Measurements from ENCODE around the gene GRWD1.
"Not testable (repeated sequence)": the region's sequence is repeated elsewhere in the genome, so short reads cannot be mapped to it uniquely, and the experiment has no call there.

The GRWD1 gene

DNA sequence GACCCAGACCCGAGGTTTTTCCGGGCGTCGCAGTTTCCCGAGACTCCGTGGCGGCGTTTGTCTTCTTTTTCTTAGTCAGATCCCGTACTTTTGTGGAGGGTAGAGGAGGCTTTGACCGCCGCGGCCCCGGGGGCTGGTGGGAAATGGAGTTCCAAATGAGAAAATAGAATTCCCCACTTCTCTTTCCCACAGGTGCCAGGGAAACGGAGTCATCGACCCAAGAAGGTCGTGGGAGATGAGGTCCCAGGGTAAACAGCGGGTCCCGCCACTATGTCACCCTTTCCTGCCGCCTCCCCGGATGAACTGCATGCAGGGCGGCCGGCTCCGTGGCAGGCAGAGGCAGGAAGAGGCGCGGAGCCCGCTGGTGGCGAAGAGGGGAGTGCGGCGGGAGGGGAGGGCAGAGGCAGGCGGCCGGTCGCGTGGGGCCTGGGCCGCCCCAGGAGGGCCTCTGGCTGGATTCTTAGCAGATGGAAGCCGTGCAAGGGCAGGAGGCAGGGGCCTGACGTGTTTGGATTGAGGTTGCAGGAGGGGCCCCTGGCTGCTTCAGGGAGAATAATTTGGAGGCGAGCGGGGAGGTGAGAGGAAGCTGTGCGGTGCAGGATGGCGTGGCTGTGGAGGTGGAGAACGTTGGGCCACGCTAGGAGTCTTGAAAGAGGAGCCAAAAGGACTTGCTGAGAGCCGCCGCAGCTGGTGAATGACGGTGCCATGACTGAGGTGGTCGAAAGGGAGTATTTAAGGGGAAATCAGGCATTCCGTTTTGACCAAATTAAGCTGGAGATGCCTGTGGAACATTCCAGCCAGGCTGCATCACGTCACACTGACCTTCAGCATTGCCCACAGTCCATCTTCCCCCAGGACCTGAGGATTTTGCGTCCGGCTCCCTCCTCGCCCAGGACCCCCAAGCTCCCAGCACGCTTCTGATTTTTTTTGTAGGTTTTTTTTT lies 35.0 kb downstream of the GRWD1 start:
- peak; percentile 46 to 52 for DNase-seq

DNA sequence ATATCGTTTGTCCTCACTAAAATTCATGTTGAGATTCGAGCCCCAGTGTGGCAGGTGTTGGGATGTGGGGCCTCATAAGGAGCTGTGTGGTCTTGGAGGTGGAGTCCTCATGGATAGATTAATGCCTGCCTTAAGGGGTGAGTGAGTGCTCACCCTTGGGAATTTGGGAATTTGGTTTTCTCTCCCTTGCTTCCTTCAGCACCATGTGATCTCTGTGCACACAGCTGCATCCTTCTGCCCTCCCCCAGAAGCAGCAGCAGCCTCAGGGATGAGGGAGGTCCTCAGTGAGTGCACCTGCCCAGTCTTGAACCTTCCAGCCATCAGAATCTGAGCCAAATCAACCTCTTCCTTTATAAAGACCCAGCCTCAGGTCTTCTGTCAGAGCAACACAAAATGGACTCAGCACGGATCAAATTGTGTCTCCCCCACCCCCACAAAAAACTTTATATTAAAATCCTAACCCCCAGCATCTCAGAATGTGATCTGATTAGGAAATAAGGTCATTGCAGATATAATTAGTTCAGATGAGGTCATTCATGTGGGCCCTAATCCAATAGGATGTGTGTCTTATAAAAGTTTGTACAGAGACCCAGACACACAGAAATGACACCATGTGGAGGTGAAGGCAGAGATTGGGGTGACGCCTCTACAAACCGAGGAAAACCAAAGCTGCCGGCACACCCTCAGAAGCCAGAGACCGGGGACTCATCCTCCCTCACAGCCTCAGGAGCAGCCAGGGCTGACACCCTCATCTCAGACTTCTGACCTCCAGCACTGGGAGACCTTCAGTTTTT lies 36.3 kb downstream of the GRWD1 start:
- no peak for DNase-seq

DNA sequence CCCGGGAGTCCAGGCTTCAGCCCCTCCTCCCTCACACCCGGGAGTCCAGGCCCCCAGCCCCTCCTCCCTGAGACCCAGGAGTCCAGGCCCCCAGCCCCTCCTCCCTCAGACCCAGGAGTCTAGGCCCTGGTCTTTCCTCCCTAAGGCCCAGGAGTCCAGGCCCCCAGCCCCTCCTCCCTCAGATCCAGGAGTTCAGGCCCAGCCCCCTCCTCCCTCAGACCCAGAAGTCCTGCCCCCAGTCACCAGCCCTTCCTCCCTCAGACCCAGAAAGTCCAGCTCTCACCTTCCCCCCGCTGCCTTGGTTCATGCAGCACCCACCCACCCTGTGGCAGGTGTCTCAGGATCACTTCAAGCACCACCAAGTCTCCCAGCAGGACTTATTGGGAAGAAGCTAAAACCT lies 37.5 kb downstream of the GRWD1 start:
- no peak for DNase-seq

DNA sequence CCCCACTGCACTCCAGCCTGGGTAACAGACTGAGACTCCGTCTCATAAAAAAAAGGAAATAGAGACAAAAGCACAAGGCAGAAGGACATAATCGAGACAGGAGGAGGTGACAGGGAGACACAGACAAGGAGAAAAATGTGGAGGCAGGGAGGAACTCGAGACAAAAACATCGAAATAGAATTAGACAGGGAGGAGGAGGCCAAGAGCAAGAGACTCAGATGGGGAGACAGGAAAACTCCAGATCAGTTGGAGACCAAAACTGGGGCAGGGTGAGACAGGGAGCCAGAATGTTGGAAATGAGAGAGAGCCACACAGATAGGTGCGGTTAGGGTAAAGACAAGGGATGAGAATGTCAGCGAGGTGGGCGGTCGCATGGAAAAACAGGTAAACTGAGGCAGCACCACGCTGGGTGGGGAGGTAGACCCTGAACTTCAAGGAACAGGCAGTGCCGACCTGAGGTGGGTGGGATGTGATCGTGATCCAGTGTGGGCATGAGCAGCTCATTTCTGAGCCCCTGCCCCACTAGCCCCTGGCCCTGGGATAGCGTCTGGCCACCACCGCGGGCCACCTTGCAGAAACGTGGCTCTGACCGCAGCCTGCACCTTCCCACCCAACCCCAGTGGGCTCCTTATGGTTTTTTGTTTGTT lies 38.6 kb downstream of the GRWD1 start:
- no peak for DNase-seq

DNA sequence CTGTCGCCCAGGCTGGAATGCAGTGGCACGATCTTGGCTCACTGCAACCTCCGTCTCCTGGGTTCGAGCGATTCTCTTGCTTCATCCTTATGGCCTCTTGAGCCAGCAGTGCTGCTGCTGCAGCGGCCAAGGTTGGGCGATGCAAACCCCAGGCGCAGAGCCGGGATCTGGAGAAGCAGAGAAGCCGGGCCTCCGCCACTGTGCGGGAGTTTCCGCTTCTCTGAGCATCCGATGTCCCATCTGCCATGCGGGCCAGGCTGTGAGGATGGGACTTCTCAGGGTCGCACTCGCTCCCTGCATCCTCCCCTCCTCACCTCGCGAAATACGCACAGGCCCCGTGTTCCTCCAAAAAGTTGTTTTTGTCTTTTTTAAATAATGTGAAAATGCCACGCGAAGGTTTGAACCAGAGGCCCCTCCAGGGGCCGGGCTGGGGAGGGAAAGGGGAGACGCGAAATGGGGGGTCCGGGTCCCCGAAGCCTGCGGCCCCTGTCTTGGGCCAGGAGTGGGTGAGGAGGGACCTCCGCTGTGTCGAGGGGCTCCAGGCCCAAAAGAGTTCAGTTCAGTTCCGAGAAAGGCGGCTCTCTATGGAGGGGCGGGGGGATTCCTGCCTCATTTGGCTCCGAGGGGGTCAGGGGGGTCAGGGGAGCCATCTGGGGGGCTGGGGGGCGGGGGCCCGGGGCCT lies 39.3 kb downstream of the GRWD1 start:
- no peak for DNase-seq

DNA sequence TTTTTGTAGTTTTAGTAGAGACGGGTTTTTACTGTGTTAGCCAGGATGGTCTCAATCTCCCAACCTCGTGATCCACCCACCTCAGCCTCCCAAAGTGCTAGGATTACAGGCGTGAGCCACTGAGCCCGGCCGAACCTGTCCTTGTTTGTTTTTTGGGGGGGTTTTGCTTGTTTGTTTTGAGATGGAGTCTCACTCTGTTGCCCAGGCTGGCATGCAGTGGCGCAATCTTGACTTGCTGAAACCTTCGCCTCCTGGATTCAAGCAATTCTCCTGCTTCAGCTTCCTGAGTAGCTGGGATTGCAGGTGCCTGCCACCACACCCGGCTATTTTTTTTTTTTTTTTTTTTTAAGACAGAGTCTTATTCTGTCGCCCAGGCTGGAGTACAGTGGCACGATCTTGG lies 40.9 kb downstream of the GRWD1 start:
- DNase-seq, result not testable (repeated sequence)

DNA sequence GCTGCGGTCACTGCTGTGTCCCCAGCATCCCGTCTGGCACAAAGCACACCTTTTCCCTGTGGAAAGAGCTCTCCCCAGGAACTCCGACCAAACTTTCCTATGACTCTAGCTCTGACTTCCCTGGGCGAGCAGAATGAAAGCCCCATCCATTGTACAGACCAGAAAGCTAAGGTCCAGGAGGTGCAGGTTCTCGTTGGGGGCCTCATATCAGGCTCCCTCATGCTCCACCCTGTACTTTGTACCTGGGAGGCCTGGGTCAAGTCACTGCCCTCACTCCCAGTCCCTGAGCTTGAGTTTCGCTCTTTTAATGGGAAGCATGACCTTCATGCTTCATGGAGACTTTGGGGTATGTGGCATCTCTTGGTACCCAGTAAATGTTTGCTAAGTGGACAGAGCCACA lies 41.8 kb downstream of the GRWD1 start:
- no peak for DNase-seq

DNA sequence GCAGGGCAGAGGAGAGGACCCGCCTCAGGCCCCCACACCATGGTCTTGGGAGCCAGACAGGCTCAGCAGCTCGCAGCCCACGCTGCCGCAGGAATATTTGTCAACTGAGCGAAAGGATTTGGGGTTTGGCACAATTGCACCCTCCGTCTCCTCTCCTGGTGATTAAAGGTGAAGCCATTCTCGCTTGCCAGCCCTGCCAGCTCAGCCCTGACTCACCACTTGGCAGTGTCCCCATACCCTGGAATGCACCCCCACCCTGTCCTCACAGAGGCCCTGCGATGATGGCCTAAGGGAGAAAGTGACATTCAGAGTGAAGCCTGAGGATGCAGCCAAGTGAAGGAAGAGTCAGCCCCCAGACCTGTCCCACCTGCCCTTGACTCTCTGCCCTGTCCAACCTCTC lies 42.2 kb downstream of the GRWD1 start:
- no peak for DNase-seq

DNA sequence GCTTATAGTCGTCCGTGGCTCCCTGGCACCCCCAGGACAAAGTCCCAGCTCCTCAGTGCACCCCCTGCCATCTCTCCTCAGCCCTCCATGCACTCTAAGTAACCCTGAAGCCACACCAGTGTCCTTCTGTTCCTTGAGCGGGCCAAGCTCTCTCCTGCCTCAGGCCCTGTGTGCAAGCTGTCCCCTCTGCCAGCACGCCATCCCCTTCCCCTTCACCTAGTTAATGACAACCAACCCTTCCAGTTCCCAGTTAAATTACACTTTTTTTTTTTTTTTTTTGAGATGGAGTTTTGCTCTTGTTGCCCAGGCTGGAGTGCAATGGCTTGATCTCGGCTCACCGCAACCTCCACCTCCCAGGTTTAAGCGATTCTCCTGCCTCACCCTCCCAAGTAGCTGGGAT lies 42.7 kb downstream of the GRWD1 start:
- not testable (repeated sequence) for DNase-seq

DNA sequence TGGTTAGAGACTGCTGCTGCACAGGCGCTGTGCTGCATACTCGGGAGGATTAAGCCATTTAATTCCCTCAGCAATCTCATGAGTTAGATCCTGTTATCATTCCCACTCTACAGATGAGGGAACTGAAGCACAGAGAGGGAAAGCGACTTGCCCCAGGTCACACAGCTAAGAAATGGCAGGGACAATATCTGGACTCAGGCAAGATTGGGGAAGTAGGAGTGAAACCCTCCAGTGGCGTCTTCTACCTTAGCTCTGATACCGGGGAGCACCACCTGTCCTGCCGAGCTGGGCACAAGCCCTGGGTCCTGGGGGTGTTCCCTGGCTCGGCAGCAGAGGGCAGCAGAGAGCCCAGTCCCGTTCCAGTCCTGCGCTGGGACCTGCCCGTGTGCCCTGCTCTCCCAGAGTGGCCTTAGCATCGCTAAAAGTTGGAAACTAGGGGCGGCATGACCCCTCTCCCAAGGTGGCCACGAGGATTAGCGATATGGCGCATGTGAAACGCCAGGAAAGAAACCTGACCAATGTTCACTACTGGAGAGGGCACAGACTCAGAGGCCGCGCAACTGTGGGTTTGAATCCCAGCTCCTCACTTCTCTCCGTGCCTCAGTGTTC lies 43.9 kb downstream of the GRWD1 start:
- peak; percentile 79 to 84 for DNase-seq

DNA sequence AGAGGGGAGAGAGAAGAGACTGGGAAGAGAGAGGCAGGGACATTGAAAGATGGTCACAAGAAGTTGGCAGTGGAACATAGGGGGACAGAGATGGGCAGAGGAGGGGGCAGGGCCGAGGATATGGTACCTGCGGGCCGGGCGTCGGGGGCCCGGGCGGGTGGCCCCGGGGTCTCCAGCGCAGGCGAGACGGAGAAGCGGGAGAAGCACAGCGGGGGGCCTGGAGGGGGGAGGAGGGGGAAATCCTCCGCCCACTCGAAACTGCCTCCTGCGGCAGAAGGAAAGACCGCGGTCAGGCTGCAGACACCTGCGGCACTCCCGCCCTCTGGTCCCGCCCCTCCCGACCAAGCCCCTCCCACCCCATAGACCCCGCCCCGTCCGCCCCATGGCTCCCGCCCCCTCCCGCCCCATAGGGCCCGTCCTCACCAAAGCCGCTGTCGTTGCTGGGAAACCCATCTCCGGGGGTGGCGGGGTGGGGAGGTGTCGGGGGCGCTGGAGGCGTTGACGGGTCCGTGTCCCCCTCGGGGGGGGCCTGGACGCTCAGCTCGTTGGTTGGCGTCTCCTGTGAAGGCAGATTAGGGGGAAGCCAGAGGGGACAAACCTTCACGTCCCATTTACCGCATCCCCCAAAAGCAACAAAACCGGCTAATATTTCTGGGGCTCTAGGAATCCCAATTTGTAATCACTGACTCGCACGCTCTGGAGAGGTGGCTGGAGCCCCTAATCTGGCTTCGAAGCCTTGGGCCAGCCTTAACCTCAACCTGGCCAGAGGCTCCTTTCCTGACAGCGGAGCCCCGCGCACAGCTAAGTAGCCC lies 45.4 kb downstream of the GRWD1 start:
- peak; percentile 78 to 80 for DNase-seq

DNA sequence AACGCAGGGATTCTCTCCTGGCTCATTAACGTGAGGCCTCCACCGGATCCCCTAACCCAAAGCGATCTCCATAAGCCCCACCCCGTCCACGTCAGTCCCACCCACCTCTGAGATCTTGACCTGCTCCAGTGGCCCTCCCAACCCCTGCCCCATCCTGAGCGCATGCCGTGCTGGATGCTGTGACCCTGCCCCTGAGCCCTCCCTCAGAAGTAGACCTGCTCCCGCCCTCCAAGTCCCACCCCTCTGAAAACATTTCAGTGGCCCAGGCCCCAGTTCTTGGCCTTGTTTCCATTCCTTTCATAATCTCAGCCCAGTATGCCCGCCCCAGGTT lies 46.0 kb downstream of the GRWD1 start:
- DNase-seq, result no peak

DNA sequence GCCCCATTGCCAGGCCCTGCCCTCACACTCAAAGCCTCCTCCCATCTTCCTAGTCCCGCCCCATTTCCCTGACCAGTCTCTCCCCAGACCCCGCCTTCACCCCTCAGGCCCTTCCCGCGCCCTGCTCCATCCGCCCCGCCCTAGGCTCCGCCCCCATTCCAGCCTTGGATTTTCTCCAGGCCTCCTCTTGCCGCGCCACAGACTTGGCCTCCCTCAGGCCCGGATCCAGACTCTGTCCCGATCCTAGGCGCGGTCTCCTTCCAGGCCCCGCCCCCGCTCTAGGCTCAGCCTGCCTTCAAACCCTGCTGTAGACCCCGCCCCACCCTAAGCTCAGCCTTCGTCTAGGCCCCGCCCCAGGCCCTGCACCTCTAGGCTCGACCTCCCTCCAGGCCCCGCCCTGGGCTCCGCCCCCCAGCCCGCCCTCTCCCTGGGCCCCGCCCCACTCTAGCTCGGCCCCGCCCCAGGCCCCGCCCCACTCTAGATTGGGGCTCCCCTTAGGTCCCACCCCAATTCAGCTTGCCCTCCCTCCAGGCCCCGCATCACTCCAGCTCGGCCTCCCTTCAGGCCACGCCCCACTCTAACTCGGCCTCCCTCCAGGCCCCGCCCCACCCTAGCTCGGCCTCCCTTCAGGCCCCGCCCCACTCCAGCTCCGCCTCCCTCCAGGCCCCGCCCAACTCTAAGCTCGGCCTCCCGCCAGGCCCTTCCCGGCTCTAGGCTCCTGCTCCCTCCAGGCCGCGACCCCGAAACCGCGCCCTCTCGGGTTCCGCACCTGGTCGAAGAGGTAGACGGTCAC lies 47.3 kb downstream of the GRWD1 start:
- peak; percentile 87 to 90 for DNase-seq

DNA sequence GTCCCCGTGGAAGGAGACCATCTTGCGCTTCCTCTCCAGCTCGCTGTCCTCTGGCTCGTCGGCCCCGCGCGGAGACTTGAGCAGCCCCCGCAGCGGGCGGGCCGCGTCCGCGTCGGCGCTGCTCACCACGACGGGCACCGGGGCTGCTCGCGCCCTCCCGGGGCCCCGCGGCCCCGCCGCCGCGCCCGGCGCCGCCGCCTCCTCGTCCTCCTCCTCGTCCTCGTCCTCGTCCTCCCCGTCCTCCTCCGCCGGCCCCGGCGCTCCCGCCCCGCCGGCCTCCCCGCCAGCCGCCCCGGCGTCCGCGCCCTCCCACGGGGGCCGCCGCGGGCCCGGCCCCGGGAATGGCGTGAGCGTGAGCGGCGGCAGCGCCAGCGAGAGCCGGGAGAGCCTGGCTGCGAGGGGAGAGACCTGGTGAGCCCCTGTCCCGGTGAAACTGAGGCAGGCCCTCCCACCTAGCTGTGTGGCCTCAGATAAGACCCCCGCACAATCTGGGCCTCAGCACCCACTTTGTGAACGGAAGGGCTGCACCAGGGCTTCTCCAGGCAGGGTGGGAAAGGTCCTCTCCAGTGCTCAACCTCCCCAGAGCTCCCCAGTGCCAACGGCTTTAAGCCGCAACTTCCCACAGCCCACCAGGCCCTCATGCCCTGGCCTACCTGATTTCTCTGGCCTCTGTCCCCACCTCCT lies 48.1 kb downstream of the GRWD1 start:
- no peak for DNase-seq

DNA sequence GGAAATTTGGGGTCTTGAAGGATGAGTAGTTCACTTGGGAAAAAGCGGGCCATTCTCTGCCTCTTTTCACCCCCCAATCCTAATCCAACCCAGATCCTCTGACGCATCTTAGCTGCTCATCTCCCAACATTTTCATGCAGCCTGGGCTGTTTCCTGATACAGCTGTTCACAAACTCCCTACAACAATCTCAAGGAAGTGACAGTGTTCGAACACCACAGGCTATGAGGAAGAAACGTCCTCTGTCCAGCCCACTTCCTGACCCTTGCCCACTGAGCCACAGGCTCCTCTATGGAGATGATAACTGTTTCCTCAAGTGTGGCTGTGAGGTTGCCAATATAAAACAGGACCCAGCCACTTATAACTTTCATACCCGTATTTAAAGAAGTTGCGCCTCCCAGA lies 49.6 kb downstream of the GRWD1 start:
- DNase-seq, result no peak

DNA sequence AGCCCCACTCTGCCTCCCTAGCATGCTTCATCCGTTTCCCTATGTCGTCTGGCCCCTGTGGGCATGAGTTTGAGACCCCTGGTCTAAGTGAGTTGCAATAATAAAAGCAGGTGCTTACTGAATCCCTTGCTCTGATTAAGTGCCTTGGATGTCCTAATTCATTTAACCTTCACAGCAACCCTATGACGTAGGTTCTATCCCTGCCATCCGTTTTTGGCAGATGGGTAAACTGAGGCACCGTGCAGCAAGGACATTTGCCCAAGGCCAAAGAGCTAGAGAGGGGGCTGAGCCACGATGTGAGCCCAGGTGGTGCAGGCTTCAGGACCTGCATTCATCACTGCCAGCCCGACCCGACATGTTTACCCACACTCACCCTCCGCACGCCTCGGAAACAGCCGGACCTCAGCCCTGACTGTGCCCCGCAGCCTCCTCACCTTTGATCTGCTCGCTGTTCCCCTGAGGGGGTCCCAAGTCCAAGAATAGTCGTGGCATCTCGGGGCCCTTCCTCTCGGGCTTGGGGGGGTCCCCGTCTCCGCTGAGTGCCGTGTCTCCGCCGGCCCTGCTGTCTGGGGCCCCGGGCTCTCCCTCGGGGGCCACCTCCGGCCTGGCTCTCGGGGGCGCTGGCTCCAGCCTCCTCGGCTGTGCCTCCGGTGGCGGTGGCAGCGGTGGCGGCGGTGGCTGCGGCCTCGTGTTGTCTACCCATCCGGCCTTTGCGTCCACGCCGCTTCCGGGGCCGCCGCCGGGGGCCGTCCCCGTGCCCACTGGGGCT lies 51.4 kb downstream of the GRWD1 start:
- no peak for DNase-seq

DNA sequence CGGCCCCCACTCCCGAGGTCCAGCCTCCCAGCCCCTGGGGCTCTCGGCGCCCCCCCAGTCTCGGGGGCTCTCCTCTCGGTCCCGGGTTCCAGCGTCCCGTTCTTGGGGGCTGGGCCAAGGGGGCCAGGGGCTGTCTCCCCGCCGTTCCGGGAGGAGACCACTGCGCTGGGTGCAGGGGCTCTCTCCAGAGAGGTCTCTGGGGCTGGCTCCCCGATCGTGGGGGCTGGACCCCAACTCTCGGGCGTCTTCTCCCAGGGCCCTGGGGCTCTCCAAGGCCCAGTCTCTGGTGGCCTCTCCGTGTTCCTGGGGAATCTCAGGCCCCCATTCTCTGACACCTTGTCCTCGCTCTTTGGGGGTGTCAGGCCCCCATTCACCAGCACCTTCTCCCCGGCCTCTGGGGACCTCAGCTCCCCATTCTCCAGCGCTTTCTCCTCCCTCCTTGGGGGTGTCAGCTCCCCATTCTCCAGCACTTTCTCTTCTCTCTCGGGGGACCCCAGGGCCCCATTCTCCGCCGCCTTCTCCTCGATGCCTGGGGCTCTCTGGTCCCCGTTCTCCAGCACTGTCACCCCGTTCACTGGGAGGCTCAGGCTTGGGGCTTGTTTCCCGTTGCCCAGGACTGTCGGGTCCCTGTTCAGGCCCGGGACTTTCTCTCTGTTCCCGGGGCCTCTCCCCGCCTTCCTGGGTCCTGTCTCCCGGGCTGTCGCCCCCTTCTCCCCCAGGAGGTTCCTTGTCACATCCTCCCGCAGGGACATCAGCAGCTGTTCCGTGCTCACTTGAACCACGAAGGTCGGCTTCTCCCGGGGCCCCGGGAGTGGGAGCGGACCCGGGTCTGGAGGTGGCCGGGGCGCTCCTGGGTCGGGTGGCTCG lies 52.2 kb downstream of the GRWD1 start:
- no peak for DNase-seq

DNA sequence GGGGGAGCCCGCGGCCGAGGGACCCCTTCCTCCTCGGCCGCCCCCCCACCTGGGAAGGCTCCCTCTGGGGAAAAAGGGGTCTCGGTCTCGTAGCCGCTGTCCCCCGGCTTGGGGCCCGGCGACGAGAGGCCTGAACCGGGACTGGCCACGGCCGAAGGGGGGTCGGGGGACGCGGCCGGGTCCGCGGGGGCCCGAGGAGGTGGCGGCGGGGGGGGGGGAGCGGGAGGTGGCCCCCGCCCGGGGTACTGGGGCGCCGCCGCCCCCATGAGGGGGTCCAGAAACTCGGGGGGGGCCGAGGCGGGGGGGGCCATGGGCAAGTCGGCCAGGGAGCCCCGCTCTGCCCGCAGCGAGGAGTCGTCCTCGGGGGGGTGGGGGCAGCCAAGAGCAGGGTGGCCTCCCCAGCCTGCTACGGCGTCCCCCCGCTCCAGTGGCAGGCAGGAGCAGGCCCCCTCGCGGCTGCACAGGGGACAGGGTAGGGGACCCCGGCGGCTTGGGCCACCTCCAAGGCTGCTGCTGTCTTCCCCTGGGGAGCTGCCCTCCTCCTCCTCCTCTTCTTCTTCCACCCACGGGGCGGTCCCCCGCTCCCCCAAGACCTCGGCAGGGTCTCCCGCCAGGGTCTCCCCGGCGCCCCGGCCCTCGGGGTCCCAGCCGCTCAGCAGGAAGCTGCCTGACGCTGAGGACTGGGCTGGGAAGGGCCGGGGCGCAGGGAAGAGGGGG lies 53.0 kb downstream of the GRWD1 start:
- no peak for DNase-seq
